Naive thymus-derived CD4-positive, alpha-beta T cell (primary cell): ENCODE measurements around the gene LRMDA. TPM values are rescaled to one million over a fixed set of nuclear protein-coding genes. Genes with fewer than 3 reads are reported as not detected.

ENCODE experiments used
- ATAC-seq: fragments of 150-1000 bp; cut with Tn5 transposase; 2 replicates; pipeline ENCODE4 v1.10.0; 2021; ENCODE audit warnings: mild to moderate bottlenecking, moderate library complexity
- CTCF ChIA-PET: fragments of 350-600 bp; sonication (Branson Sonifier 250); formaldehyde crosslinking; loops from one replicate; lab custom pipeline; 2021; ENCODE audit warnings: antibody characterized with exemption; lab: Charles Lee
- POLR2A ChIA-PET: fragments of 350-600 bp; sonication (Branson Sonifier 250); formaldehyde crosslinking; loops from one replicate; lab custom pipeline; 2021; ENCODE audit warnings: antibody characterized with exemption, inconsistent platforms; lab: Charles Lee
- DNase-seq, 9 donors: peaks; one replicate each; pipeline versions ENCODE4 v3.0.0 to v3.0.0-alpha.2; 2020 to 2022; ENCODE audit warnings: mixed read lengths in 1 of 9
- H3K27ac ChIP-seq: one replicate; pipeline ENCODE4 v1.7.0; 2013; ENCODE audit warnings: mild to moderate bottlenecking, low read depth, low read length, moderate library complexity
- H3K27me3 ChIP-seq, 2 donors: one replicate each; pipeline ENCODE4 v1.7.0; 2013; ENCODE audit warnings: low read length in 2 of 2, mild to moderate bottlenecking in 2 of 2, moderate library complexity in 2 of 2; ENCODE audit not compliant: control insufficient read depth in 2 of 2, insufficient read depth in 2 of 2
- H3K36me3 ChIP-seq, 3 experiments: 1 replicate in 2 of 3; 2 replicates in 1 of 3; pipeline ENCODE4 v1.7.0; 2013; ENCODE audit warnings: low read length in 3 of 3, mild to moderate bottlenecking in 3 of 3, moderate library complexity in 1 of 3; ENCODE audit not compliant: insufficient read depth in 3 of 3, control insufficient read depth in 2 of 3
- H3K4me1 ChIP-seq, 2 donors: one replicate each; pipeline ENCODE4 v1.7.0; 2013; ENCODE audit warnings: low read length in 2 of 2, mild to moderate bottlenecking in 2 of 2, moderate library complexity in 1 of 2; ENCODE audit not compliant: control insufficient read depth in 2 of 2, insufficient read depth in 2 of 2
- H3K4me3 ChIP-seq: 2 replicates; pipeline ENCODE4 v1.7.0; 2013; ENCODE audit warnings: mild to moderate bottlenecking, low read length
- H3K9me3 ChIP-seq, 3 experiments: 1 replicate in 2 of 3; 2 replicates in 1 of 3; pipeline ENCODE4 v1.7.0; 2013; ENCODE audit warnings: low read length in 3 of 3; ENCODE audit not compliant: control insufficient read depth in 2 of 3
- H3K27ac Mint-ChIP-seq, 9 donors: one replicate each; pipeline ENCODE4 v1.8.0; 2020 to 2022; ENCODE audit warnings: mixed read lengths in 9 of 9, mild to moderate bottlenecking in 8 of 9, moderate library complexity in 5 of 9, inconsistent platforms in 2 of 9
- H3K27me3 Mint-ChIP-seq, 5 donors: one replicate each; pipeline ENCODE4 v1.8.0; 2021 to 2022; ENCODE audit warnings: mixed read lengths in 5 of 5, mild to moderate bottlenecking in 1 of 5
- H3K36me3 Mint-ChIP-seq, 5 donors: one replicate each; pipeline ENCODE4 v1.8.0; 2020 to 2022; ENCODE audit warnings: mixed read lengths in 5 of 5, mild to moderate bottlenecking in 3 of 5, inconsistent platforms in 1 of 5
- H3K4me1 Mint-ChIP-seq, 7 donors: one replicate each; pipeline ENCODE4 v1.8.0; 2020 to 2022; ENCODE audit warnings: mixed read lengths in 7 of 7, mild to moderate bottlenecking in 3 of 7, inconsistent platforms in 1 of 7
- H3K4me3 Mint-ChIP-seq, 10 donors: one replicate each; pipeline ENCODE4 v1.8.0; 2020 to 2022; ENCODE audit warnings: mild to moderate bottlenecking in 10 of 10, mixed read lengths in 10 of 10, moderate library complexity in 6 of 10, inconsistent platforms in 2 of 10
- H3K9me3 Mint-ChIP-seq, 11 donors: one replicate each; pipeline ENCODE4 v1.8.0; 2020 to 2022; ENCODE audit warnings: mixed read lengths in 11 of 11, mild to moderate bottlenecking in 4 of 11, inconsistent platforms in 1 of 11, moderate library complexity in 1 of 11
- intact Hi-C, 2 donors: fragments of 100-400 bp; cut with micrococcal nuclease; formaldehyde crosslinking; loops; one replicate each; pipeline ENCODE4 v1.15.1; 2023
- polyA plus RNA-seq, 2 donors: library from polyadenylated mRNA; unstranded; fragments of 300-500 nt; fragmentation: Illumina TruSeq; gene quantifications; one replicate each; pipeline ENCODE4 v1.2.3, GENCODE V29; 2021
- total RNA-seq, 6 experiments: library from RNA in 5 of 6; stranded (reverse) in 5 of 6; gene quantifications; 1 replicate in 5 of 6; 2 replicates in 1 of 6; pipeline ENCODE4 v1.2.3 and lab custom pipeline; 2021 to 2026

The LRMDA gene
- total and polyA plus RNA-seq, 7 experiments from 2014 or later = 0.57 to 14.9 (median 3.0) TPM; not detected in 4

- H3K9me3 Mint-ChIP-seq = peaks cover 0 to 2% (median 0%) of the 10 kb centered on the region in 11 donors
- H3K27me3 Mint-ChIP-seq = no peaks in the 10 kb centered on the region
- Histone ChIP-seq H3K4me3 (no peak overlapping the region), H3K4me1 (no peaks in the 10 kb centered on the region), H3K9me3 (no peaks in the 10 kb centered on the region), H3K27me3 (no peaks in the 10 kb centered on the region), H3K36me3 (no peaks in the 10 kb centered on the region), H3K27ac (no peak overlapping the region)
- intact Hi-C loops = no loop called here
- DNase-seq (no peak), ATAC-seq (no peak)
- H3K4me3 Mint-ChIP-seq = no peak overlapping the region
- ChIA-PET CTCF (interaction anchor here (0.6 kb wide), 1 partner anchor 14 kb away, joined by 3 read pairs; no protein-coding TSS in a partner anchor), POLR2A (no interaction called here)
- H3K4me1 Mint-ChIP-seq = no peaks in the 10 kb centered on the region
- no peaks in the 10 kb centered on the region for H3K36me3 Mint-ChIP-seq
- no peak overlapping the region for H3K27ac Mint-ChIP-seq
Observed at GRCh38 chr10:76080451-76080850, 649.0 kb downstream of the LRMDA start.

GRCh38 chr10:76080991-76081390 lies 649.6 kb downstream of the LRMDA start:
- no peak overlapping the region for H3K4me3 ChIP-seq
- intact Hi-C loops = no loop called here
- no peak for DNase-seq
- no peak overlapping the region for H3K4me3 Mint-ChIP-seq
- no peaks in the 10 kb centered on the region for H3K4me1 ChIP-seq
- peaks cover 0 to under 1% (median 0%) of the 10 kb centered on the region in 5 donors for H3K27me3 Mint-ChIP-seq
- no peaks in the 10 kb centered on the region for H3K27me3 ChIP-seq
- peaks cover 0 to 4% (median 0%) of the 10 kb centered on the region in 11 donors for H3K9me3 Mint-ChIP-seq
- POLR2A ChIA-PET = no interaction called here
- peaks cover 0 to 4% (median 0%) of the 10 kb centered on the region in 7 donors for H3K4me1 Mint-ChIP-seq
- CTCF ChIA-PET = interaction anchor here (0.6 kb wide), 1 partner anchor 14 kb away, joined by 3 read pairs; no protein-coding TSS in a partner anchor
- H3K36me3 ChIP-seq = no peaks in the 10 kb centered on the region
- no peak for ATAC-seq
- no peaks in the 10 kb centered on the region for H3K36me3 Mint-ChIP-seq
- no peak overlapping the region for H3K27ac Mint-ChIP-seq
- H3K9me3 ChIP-seq = no peaks in the 10 kb centered on the region
- no peak overlapping the region for H3K27ac ChIP-seq

GRCh38 chr10:76082232-76082631 lies 650.8 kb downstream of the LRMDA start:
- Histone ChIP-seq H3K9me3 (no peaks in the 10 kb centered on the region), H3K27me3 (no peaks in the 10 kb centered on the region), H3K27ac (no peak overlapping the region), H3K4me1 (no peaks in the 10 kb centered on the region), H3K36me3 (no peaks in the 10 kb centered on the region), H3K4me3 (no peak overlapping the region)
- Mint-ChIP-seq H3K4me3 (no peak overlapping the region), H3K4me1 (peaks cover 0 to 6% (median 4%) of the 10 kb centered on the region in 7 donors), H3K27me3 (peaks cover 0 to 10% (median 4%) of the 10 kb centered on the region in 5 donors), H3K36me3 (no peaks in the 10 kb centered on the region), H3K27ac (no peak overlapping the region), H3K9me3 (peaks cover 0 to 4% (median 0%) of the 10 kb centered on the region in 11 donors)
- DNase-seq (no peak), ATAC-seq (no peak)
- intact Hi-C loops = no loop called here
- POLR2A ChIA-PET = no interaction called here
- CTCF ChIA-PET = interaction anchor here (1.0 kb wide), 1 partner anchor 23 kb away, joined by 3 read pairs; no protein-coding TSS in a partner anchor

GRCh38 chr10:76082956-76083355 lies 651.5 kb downstream of the LRMDA start:
- Mint-ChIP-seq H3K36me3 (no peaks in the 10 kb centered on the region), H3K4me1 (peaks cover 0 to 6% (median 4%) of the 10 kb centered on the region in 7 donors), H3K27me3 (peaks cover 0 to 10% (median 4%) of the 10 kb centered on the region in 5 donors), H3K9me3 (peaks cover 0 to 4% (median 0%) of the 10 kb centered on the region in 11 donors), H3K27ac (no peak overlapping the region), H3K4me3 (no peak overlapping the region)
- H3K36me3 ChIP-seq = no peaks in the 10 kb centered on the region
- H3K4me3 ChIP-seq = no peak overlapping the region
- ATAC-seq = no peak
- CTCF ChIA-PET = no interaction called here
- H3K27ac ChIP-seq = no peak overlapping the region
- H3K27me3 ChIP-seq = no peaks in the 10 kb centered on the region
- DNase-seq = no peak
- H3K9me3 ChIP-seq = no peaks in the 10 kb centered on the region
- POLR2A ChIA-PET = no interaction called here
- intact Hi-C loops = no loop called here
- no peaks in the 10 kb centered on the region for H3K4me1 ChIP-seq

GRCh38 chr10:76085002-76085816 lies 653.8 kb downstream of the LRMDA start:
- POLR2A ChIA-PET = no interaction called here
- H3K4me1 Mint-ChIP-seq = peaks cover 0 to 6% (median 4%) of the 10 kb centered on the region in 7 donors
- intact Hi-C loops = no loop called here

GRCh38 chr10:76085817-76086167 lies 654.4 kb downstream of the LRMDA start:
- H3K9me3 Mint-ChIP-seq = peaks cover 0 to 4% (median 0%) of the 10 kb centered on the region in 11 donors
- peaks cover 0 to 6% (median 4%) of the 10 kb centered on the region in 7 donors for H3K4me1 Mint-ChIP-seq
- Histone ChIP-seq H3K4me1 (no peaks in the 10 kb centered on the region), H3K27ac (no peak overlapping the region), H3K4me3 (no peak overlapping the region), H3K9me3 (no peaks in the 10 kb centered on the region), H3K36me3 (no peaks in the 10 kb centered on the region), H3K27me3 (no peaks in the 10 kb centered on the region)
- no peaks in the 10 kb centered on the region for H3K36me3 Mint-ChIP-seq
- intact Hi-C loops = no loop called here
- DNase-seq (no peak), ATAC-seq (no peak)
- ChIA-PET CTCF (no interaction called here), POLR2A (no interaction called here)
- no peak overlapping the region for H3K27ac Mint-ChIP-seq
- H3K27me3 Mint-ChIP-seq = peaks cover 0 to 17% (median 4%) of the 10 kb centered on the region in 5 donors
- H3K4me3 Mint-ChIP-seq = no peak overlapping the region

More at GRCh38 chr10:76085002-76085816, 653.8 kb downstream of the LRMDA start:
- Mint-ChIP-seq H3K36me3 (no peaks in the 10 kb centered on the region), H3K9me3 (peaks cover 0 to 4% (median 0%) of the 10 kb centered on the region in 11 donors), H3K4me3 (no peak overlapping the region), H3K27ac (no peak overlapping the region), H3K27me3 (peaks cover 0 to 17% (median 4%) of the 10 kb centered on the region in 5 donors)
- Histone ChIP-seq H3K4me3 (no peak overlapping the region), H3K36me3 (no peaks in the 10 kb centered on the region), H3K4me1 (no peaks in the 10 kb centered on the region), H3K9me3 (no peaks in the 10 kb centered on the region), H3K27ac (no peak overlapping the region), H3K27me3 (no peaks in the 10 kb centered on the region)
- ATAC-seq = no peak
- CTCF ChIA-PET = no interaction called here
- DNase-seq = no peak
